GM06990 (cell line): ENCODE results near the gene OR2V1.

ENCODE experiments used
- DNase-seq: peaks from one replicate; pipeline ENCODE4 v3.0.0-alpha.2; 2011; ENCODE audit not compliant: insufficient read length; ENCODE audit errors: extremely low read depth
- H3K27me3 ChIP-seq: replicated peaks from 2 replicates; pipeline ENCODE4 v1.6.0; 2011; ENCODE audit warnings: low read length; ENCODE audit not compliant: control insufficient read depth, insufficient read depth
- H3K36me3 ChIP-seq: 2 replicates; pipeline ENCODE4 v1.5.1; 2011; ENCODE audit warnings: low read length; ENCODE audit not compliant: control insufficient read depth, insufficient read depth
- H3K4me3 ChIP-seq: replicated peaks from 2 replicates; pipeline ENCODE4 v1.5.1; 2011; ENCODE audit warnings: low read depth, mild to moderate bottlenecking, control low read depth, low read length
- CTCF ChIP-seq: IDR thresholded peaks from 2 replicates; pipeline ENCODE4 v1.5.1; 2011; ENCODE audit warnings: low read length, control low read depth, mild to moderate bottlenecking, inconsistent platforms; ENCODE audit not compliant: insufficient read depth, poor library complexity, severe bottlenecking

The OR2V1 gene

GRCh38 chr5:181126841-181127240, 4.1 kb downstream of the OR2V1 start:
- H3K27me3 ChIP-seq = no peaks in the 10 kb centered on the region; the same call in 1 of the 2 replicates
- no peaks in the 10 kb centered on the region for H3K36me3 ChIP-seq
- DNase-seq = no peak
- TF ChIP-seq CTCF = no peak
- H3K4me3 ChIP-seq = no peak overlapping the region

GRCh38 chr5:181124526-181124925, 6.4 kb downstream of the OR2V1 start:
- Histone ChIP-seq H3K4me3 (no peak overlapping the region), H3K27me3 (no peaks in the 10 kb centered on the region; the same call in 1 of the 2 replicates), H3K36me3 (no peaks in the 10 kb centered on the region)
- no peak for TF ChIP-seq CTCF
- no peak for DNase-seq

GRCh38 chr5:181121675-181122561, 9.1 kb downstream of the OR2V1 start:
- TF ChIP-seq CTCF = no peak
- Histone ChIP-seq H3K27me3 (no peaks in the 10 kb centered on the region), H3K36me3 (no peaks in the 10 kb centered on the region), H3K4me3 (no peak overlapping the region)
- DNase-seq = no peak

- H3K36me3 ChIP-seq = no peaks in the 10 kb centered on the region
- no peak overlapping the region for H3K4me3 ChIP-seq
- no peak for DNase-seq
- no peaks in the 10 kb centered on the region for H3K27me3 ChIP-seq
- TF ChIP-seq CTCF = no peak
Observed at GRCh38 chr5:181120761-181121160, 10.2 kb downstream of the OR2V1 start.

GRCh38 chr5:181120306-181120705, 10.7 kb downstream of the OR2V1 start:
- Histone ChIP-seq H3K36me3 (no peaks in the 10 kb centered on the region), H3K4me3 (no peak overlapping the region), H3K27me3 (no peaks in the 10 kb centered on the region)
- TF ChIP-seq CTCF = no peak
- no peak for DNase-seq

- no peak for DNase-seq
- no peak overlapping the region for H3K4me3 ChIP-seq
- H3K36me3 ChIP-seq = no peaks in the 10 kb centered on the region
- no peaks in the 10 kb centered on the region; the same call in 1 of the 2 replicates for H3K27me3 ChIP-seq
- TF ChIP-seq CTCF = no peak
Observed at GRCh38 chr5:181119105-181119504, 11.9 kb downstream of the OR2V1 start.
